Sciatic nerve (tissue), 1 donor: ENCODE data around the gene DDX31. TPM values are rescaled to one million over a fixed set of nuclear protein-coding genes. Genes with fewer than 3 reads are reported as not detected.

Experiments
- total RNA-seq: library from RNA; stranded (reverse); fragmentation: NEBNext Ultra II Directional; extraction: Animal tissue kit (Norgen Biotek cat#: 25700); gene quantifications from one replicate; pipeline ENCODE4 v1.2.1, GENCODE V29; 2021
- donor health status: DM: no; HTN: no; CAD: no.

The DDX31 gene
- total RNA-seq, 1 donor from 2014 or later: 15.1 TPM

Other genes with a start within 250 kb of the DDX31 start
- gene BARHL1, start 87.4 kb downstream of the DDX31 start, total RNA-seq: not detected
- 14.4 TPM for gene GTF3C4, start 481 bp upstream of the DDX31 start, total RNA-seq
- gene AK8, start 208.3 kb upstream of the DDX31 start, total RNA-seq: 1.6 TPM
- 9.3 TPM for gene SPACA9, start 208.9 kb upstream of the DDX31 start, total RNA-seq